Measurements from ENCODE around the gene TUBB4B.
"Not testable (repeated sequence)": the region's sequence is repeated elsewhere in the genome, so short reads cannot be mapped to it uniquely, and the experiment has no call there.

TUBB4B gene

GRCh38 chr9:137254624-137255447 lies 13.7 kb downstream of the TUBB4B start, which contains the start of gene NELFB:
Gene NELFB, plus strand, starts transcription at chr9:137255327.
- DNase-seq (ENCODE audit: extremely low read depth, low read depth): peak; percentile 24
- TF ChIP-seq CTCF (IDR thresholded peaks at IDR 0.05; ENCODE audit: low read depth, low read length, missing control alignments): no peak
- H3K4me3 ChIP-seq (replicated peaks; ENCODE audit: low read depth, low read length): peak within 1 kb of the TSS; percentile 97

GRCh38 chr9:137255448-137256114 lies 14.5 kb downstream of the TUBB4B start:
- peak overlapping the region; percentile 97 for H3K4me3 ChIP-seq (replicated peaks; ENCODE audit: low read depth, low read length)
- DNase-seq (ENCODE audit: extremely low read depth, low read depth): no peak
- no peak for TF ChIP-seq CTCF (IDR thresholded peaks at IDR 0.05; ENCODE audit: low read depth, low read length, missing control alignments)

- DNase-seq (ENCODE audit: extremely low read depth, low read depth): no peak
- peak overlapping the region; percentile 97 for H3K4me3 ChIP-seq (replicated peaks; ENCODE audit: low read depth, low read length)
- no peak for TF ChIP-seq CTCF (IDR thresholded peaks at IDR 0.05; ENCODE audit: low read depth, low read length, missing control alignments)
These were observed 15.3 kb downstream of the TUBB4B start for GRCh38 chr9:137256362-137256761.

- DNase-seq (ENCODE audit: extremely low read depth, low read depth): no peak
- no peak for TF ChIP-seq CTCF (IDR thresholded peaks at IDR 0.05; ENCODE audit: low read depth, low read length, missing control alignments)
- H3K4me3 ChIP-seq (replicated peaks; ENCODE audit: low read depth, low read length): peak overlapping the region; percentile 97
These were observed 15.8 kb downstream of the TUBB4B start for GRCh38 chr9:137256856-137257255.

- H3K4me3 ChIP-seq (replicated peaks; ENCODE audit: low read depth, low read length); DNase-seq (ENCODE audit: extremely low read depth, low read depth): not testable (repeated sequence)
- peak; percentile 48 for TF ChIP-seq CTCF (IDR thresholded peaks at IDR 0.05; ENCODE audit: low read depth, low read length, missing control alignments)
These were observed 21.3 kb downstream of the TUBB4B start for GRCh38 chr9:137262173-137262908.

GRCh38 chr9:137262909-137263285 lies 21.8 kb downstream of the TUBB4B start:
- DNase-seq (ENCODE audit: extremely low read depth, low read depth): no peak
- no peak for TF ChIP-seq CTCF (IDR thresholded peaks at IDR 0.05; ENCODE audit: low read depth, low read length, missing control alignments)
- no peak overlapping the region for H3K4me3 ChIP-seq (replicated peaks; ENCODE audit: low read depth, low read length)

Measured in HFF-Myc (cell line).